PC-9 (cell line): Measurements from ENCODE around the gene NCKAP1.

Experiments used
- CTCF ChIP-seq: fragments of 200-600 bp; sonication (generic); conservative IDR thresholded peaks from 2 replicates; pipeline ENCODE4 v1.6.1; 2017; ENCODE audit warnings: mixed run types, antibody characterized with exemption, mild to moderate bottlenecking, moderate library complexity
- EZH2 ChIP-seq: fragments of 200-600 bp; sonication (generic); IDR thresholded peaks from 2 replicates; pipeline ENCODE4 v1.8.0; 2017; ENCODE audit warnings: antibody characterized with exemption, low read depth

- TF ChIP-seq CTCF, result no peak
- no peak for TF ChIP-seq EZH2
These were observed 172.2 kb downstream of the NCKAP1 start for GRCh38 chr2:182866095-182866460.
